EH (cell line): ENCODE results near the gene CYB5R4.
"Not testable (repeated sequence)": the region's sequence is repeated elsewhere in the genome, so short reads cannot be mapped to it uniquely, and the experiment has no call there.

ENCODE experiments used
- DNase-seq: peaks from one replicate; pipeline ENCODE4 v3.0.0-alpha.2; 2015; ENCODE audit warnings: low read depth

The CYB5R4 gene

DNA sequence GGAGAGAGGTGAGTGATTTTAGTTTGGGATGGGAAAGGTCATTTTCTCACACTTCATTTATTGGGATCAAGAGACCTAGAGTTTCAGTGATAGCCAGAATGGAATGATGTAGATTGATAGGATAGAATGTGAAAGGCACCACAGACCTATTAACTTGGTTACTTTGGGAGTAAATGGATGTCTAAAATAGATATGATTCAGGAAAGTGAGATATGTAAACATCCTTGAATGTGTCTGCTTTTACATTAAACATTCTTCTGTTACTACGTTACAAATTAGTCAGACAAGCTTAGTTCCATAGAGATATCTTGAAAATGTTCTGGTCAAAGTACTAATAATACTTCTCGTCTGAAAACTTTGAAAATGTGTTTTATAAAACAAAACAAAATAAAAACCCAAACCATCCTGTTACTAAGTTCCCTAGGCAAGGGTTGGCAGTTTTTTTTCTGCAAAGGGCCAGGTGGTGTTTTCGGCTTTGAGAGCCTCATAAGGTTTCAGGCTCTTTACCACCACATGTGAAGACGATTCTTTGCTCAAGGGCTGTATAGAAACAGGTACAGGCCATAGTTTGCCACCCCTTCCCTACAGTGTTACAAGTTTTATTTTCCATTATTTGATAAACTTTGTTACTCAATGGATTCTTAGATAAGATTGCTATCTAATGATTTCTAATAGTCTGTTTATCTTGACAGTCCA lies 3.4 kb downstream of the CYB5R4 start:
- DNase-seq, result peak; percentile 63

GRCh38 chr6:83867043-83867442 lies 7.6 kb downstream of the CYB5R4 start:
- DNase-seq, result no peak

- peak; percentile 98 for DNase-seq
These were observed 8.2 kb downstream of the CYB5R4 start for GRCh38 chr6:83867527-83868161.

- peak; percentile 83 for DNase-seq
These were observed 9.2 kb downstream of the CYB5R4 start for GRCh38 chr6:83868639-83869038.

GRCh38 chr6:83870649-83871048 lies 11.2 kb downstream of the CYB5R4 start:
- no peak for DNase-seq

GRCh38 chr6:83872386-83873118 lies 13.1 kb downstream of the CYB5R4 start:
- DNase-seq, result peak; percentile 39

- DNase-seq, result no peak
These were observed 14.4 kb downstream of the CYB5R4 start for GRCh38 chr6:83873869-83874268.

DNA sequence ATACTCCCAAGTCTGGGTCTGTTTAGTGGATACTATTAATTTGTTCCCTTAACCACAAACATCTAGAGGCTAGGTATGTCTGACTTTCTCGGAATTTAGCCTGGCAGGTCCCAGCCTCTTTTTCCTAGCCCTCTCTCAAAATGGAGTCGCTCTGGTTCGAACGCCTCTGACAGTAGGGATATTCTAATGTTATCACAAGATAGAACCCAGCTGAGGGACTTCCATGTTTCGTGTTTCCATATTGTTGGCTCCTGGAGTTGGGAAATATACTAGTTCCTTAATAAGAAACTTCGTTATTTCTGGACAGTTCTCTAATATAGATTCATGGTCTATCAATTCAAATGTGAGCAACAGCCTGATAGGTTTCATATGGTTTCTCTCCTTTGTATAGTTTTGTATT lies 16.4 kb downstream of the CYB5R4 start:
- no peak for DNase-seq

- DNase-seq, result no peak
These were observed 19.6 kb downstream of the CYB5R4 start for GRCh38 chr6:83878902-83879644.

- DNase-seq, result peak; percentile 24
These were observed 20.3 kb downstream of the CYB5R4 start for GRCh38 chr6:83879746-83880145.

DNA sequence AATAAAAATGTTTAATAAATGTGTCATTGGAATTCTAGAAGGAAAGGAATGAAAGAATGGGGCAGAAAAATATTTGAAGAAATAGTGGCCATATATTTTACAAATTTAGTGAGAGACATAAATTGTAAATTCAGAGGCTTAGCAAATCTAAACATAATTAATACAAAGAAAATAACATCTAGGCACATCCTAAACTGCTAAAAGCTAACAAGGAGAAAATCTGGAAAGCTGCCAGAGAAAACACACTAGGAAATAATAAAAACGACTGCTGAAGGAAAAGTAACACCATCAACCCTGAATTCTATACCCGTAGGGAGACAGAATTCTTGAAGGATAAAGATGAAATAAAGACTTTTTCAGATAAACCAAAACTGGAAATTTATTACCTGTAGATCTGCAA lies 23.8 kb downstream of the CYB5R4 start:
- peak; percentile 26 for DNase-seq

GRCh38 chr6:83884523-83884922 lies 25.0 kb downstream of the CYB5R4 start:
- peak; percentile 62 for DNase-seq

DNA sequence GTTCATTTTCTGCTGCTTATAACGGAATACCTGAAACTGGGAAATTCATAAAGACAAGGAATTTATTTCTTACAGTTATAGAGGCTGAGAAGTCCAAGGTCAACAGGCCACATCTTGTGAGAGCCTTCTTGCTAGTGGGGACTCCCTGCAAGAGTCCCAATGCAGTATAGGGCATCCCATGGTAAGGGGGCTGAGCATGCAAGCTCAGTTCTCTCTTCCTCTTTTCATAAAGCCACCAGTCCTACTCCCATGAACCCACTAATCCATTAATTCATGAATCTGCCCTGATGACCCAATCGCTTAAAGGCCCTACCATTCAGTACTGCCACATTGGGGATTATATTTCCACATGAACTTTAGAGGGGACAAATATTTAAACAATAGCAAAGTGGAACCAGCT lies 26.5 kb downstream of the CYB5R4 start:
- DNase-seq, result no peak

- no peak for DNase-seq
These were observed 30.1 kb downstream of the CYB5R4 start for GRCh38 chr6:83889621-83890020.

DNA sequence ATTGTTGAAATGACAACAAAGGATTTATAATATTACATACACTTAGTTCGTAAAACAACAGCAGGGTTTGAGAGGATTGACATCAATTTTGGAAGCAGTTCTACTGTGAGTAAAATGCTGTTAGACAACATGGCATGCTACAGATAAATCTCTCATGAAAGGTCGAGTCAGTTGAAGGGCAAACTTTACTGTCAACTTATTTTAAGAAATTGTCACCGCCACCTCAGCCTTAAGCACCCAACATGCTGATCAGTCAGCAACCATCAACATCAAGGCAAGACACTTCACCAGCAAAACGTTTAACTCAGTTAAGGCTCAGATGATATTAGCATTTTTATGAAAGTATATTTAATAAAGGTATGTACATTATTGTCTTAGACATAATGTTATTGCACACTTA lies 31.0 kb downstream of the CYB5R4 start:
- DNase-seq, result no peak

GRCh38 chr6:83891586-83891985 lies 32.1 kb downstream of the CYB5R4 start:
- DNase-seq, result no peak

- no peak for DNase-seq
These were observed 33.5 kb downstream of the CYB5R4 start for GRCh38 chr6:83893024-83893423.

DNA sequence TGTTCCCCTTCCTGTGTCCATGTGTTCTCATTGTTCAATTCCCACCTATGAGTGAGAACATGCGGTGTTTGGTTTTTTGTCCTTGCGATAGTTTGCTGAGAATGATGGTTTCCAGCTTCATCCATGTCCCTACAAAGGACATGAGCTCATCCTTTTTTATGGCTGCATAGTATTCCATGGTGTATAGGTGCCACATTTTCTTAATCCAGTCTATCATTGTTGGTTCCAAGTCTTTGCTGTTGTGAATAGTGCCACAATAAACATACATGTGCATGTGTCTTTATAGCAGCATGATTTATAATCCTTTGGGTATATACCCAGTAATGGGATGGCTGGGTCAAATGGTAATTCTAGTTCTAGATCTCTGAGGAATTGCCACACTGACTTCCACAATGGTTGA lies 37.6 kb downstream of the CYB5R4 start:
- not testable (repeated sequence) for DNase-seq

- no peak for DNase-seq
These were observed 42.1 kb downstream of the CYB5R4 start for GRCh38 chr6:83901624-83902023.

GRCh38 chr6:83904395-83904794 lies 44.9 kb downstream of the CYB5R4 start:
- DNase-seq, result no peak

- DNase-seq, result no peak
These were observed 46.2 kb downstream of the CYB5R4 start for GRCh38 chr6:83905648-83906047.

GRCh38 chr6:83907623-83908390 lies 48.3 kb downstream of the CYB5R4 start:
- peak; percentile 11 for DNase-seq
